HG02943 (cell line): ENCODE results near the gene ZNF709.
"Not testable (repeated sequence)": the region's sequence is repeated elsewhere in the genome, so short reads cannot be mapped to it uniquely, and the experiment has no call there.

Experiments
- ATAC-seq: cut with Tn5 transposase; IDR thresholded peaks from one replicate; pipeline ENCODE4 v1.9.1; 2021; ENCODE audit warnings: mild to moderate bottlenecking, low read depth, moderate library complexity; ENCODE audit not compliant: unreplicated experiment

ZNF709 gene

GRCh38 chr19:12464139-12464538, 20.5 kb downstream of the ZNF709 start:
- ATAC-seq, result not testable (repeated sequence)

GRCh38 chr19:12453495-12453894, 31.1 kb downstream of the ZNF709 start:
- no peak for ATAC-seq

DNA sequence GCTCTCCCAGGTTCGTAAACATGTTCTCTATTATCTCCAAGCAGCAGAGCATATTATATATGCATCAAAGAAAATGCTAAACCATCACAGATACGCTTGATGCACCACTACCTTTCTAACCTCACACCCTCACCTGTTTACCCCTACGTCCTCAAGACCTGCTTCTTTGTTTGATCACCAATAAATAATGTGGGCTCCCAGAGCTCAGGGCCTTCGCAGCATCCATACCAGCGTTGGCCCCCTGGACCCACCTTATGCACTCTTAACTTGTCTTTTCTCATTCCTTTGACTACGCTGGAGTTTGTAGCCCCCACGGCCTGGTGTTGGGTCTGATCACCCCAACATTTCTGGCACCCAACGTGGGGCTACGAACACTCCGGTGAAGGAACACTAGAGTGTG, 33.8 kb downstream of the ZNF709 start:
- ATAC-seq, result no peak

- ATAC-seq, result no peak
These were observed 35.8 kb downstream of the ZNF709 start for GRCh38 chr19:12448808-12449207.

DNA sequence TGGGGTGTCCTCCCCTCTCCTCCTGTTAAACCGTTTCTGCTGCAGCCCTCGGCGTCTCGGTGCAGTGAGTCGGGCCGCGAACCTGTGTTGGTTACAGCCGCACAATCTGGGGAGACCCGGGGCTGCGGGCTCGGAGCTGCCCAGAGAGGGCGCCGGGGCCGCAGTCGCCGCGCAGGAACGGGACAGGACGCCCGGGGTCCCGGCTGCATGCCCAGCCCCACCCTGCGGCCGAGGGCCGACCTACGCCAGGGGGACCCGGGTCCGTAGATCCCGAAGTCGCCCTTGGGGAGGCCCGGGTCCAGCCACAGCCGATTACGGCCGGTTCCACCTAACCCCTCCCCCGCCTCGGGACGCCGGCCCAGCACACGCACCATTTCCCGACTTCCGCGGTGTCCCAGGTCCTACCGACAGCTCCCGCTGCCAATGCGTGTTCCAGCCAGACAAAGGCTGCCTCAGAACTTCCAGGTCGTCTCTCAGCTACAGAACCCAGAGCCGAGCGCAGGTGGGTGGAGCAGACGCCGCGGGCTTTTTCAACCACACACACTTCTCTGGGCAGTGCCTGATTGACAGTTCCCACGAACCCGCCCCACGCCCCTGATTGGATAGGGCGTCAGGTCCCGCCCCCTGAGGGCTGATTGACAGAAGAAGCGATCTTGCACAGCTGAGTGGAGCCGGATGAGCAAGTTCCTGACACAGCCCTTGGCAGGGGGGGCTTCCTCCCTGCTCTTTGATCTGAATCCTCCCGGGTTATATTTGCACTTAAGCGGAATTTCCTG, 43.9 kb downstream of the ZNF709 start, which contains the start of gene ZNF443:
TSS of gene ZNF443 (minus strand) at position 481 of the 776 bp plus-strand sequence. CDS start at position 374, 107 bp downstream.
- peak; percentile 95 for ATAC-seq

DNA sequence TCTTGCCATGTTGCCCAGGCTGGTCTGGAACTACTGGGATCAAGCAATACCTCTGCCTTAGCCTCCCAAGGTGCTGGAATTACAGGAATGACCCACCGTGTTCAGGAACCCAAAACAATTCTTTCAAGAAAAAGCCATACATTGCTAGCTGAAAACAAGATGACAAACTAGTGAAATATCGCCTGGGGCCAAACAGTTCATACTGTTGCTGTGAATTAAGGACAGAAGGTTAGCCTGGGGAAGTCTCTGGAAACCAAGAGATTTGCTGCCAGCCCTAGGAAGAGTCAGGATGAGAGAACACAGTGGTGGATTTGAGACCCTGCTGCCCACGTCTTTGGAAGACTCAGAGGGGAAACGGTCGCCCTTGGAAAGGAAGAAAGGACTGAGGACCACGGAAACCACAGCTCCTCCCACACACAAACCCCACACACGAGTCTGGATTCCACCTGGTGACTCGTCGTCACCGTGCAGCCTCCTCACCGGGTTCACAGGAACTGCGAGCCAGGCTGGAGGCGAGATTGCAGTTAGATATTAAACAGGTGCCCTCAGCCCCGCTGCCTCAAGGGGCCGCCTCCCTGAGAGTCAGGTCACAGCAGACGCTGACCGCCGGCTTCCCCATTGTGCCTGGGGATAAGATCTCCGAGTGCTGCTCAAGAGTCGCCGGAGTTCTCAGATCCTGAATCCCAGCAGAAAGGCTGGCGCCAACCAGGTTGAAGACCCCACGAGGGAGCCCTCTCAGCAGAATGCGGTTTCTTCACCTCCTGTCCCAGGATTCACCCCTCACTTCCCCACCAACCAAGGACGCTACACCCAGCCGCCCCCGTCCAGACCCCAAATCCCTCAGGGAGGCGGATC, 44.7 kb downstream of the ZNF709 start:
- peak; percentile 32 for ATAC-seq

DNA sequence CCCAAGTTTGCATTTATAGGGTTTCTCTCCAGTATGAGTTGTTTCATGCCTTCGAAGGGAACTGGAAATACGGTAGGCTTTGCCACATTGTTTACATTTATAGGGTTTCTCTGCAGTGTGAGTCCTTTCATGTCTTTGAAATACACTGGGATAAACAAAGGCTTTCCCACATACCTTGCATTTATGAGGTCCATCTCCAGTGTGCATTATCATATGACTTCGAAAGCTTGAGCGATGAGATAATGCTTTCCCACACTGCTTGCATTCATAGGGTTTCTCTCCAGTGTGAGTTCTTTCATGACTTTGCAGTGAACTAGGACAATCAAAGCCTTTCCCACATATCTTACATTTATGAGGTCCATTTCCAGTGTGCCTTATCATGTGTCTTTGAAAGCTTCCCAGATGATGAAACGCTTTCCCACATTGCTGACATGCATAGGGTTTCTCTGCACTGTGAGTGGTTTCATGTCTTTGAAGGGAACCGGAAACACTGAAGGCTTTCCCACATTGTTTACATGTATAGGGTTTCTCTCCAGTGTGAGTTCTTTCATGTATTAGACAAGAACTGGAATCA, 53.8 kb downstream of the ZNF709 start:
- ATAC-seq, result not testable (repeated sequence)

- ATAC-seq, result no peak
These were observed 58.7 kb downstream of the ZNF709 start for GRCh38 chr19:12425888-12426274.

- ATAC-seq, result no peak
These were observed 59.3 kb downstream of the ZNF709 start for GRCh38 chr19:12425236-12425887.

DNA sequence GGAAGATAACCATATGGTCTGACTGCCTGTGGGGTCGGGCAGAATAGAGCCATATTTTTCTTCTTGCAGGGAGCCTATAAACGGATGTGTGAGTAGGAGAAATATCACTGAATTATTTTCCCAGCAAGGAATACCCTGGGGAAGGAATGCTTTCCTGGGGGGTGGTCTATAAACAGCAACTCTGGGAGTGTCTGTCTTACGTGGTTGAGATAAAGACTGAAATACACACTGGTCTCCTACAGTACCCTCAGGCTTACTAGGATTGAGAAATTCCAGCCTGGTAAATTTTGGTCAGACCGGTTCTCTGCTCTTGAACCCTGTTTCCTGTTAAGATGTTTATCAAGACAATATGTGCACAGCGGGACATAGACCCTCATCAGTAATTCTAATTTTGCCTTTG, 67.3 kb downstream of the ZNF709 start:
- ATAC-seq, result not testable (repeated sequence)

GRCh38 chr19:12411893-12412292, 72.7 kb downstream of the ZNF709 start:
- no peak for ATAC-seq
